Breast epithelium (tissue), 4 donors: Measurements from ENCODE around the gene CNTNAP2. TPM values are rescaled to one million over a fixed set of nuclear protein-coding genes. Genes with fewer than 3 reads are reported as not detected.

Experiments
- DNase-seq, 2 donors: peaks; one replicate each; pipeline ENCODE4 v3.0.0-alpha.2; 2019; ENCODE audit warnings: low spot score in 2 of 2
- H3K27ac ChIP-seq, 2 donors: fragments of 200-600 bp; sonication (generic) in 1 of 2; one replicate each; pipeline ENCODE4 v1.5.1; 2016 to 2019; ENCODE audit warnings: mild to moderate bottlenecking in 1 of 2
- H3K27me3 ChIP-seq, 2 donors: fragments of 200-600 bp; sonication (generic) in 1 of 2; one replicate each; pipeline versions ENCODE4 v1.5.1 to v1.6.0; 2017 to 2019; ENCODE audit warnings: control low read depth in 1 of 2, mild to moderate bottlenecking in 1 of 2
- H3K36me3 ChIP-seq: fragments of 200-600 bp; one replicate; pipeline ENCODE4 v1.5.1; 2019
- H3K4me1 ChIP-seq, 2 donors: fragments of 200-600 bp; sonication (generic); one replicate each; pipeline ENCODE4 v1.5.1; 2016 to 2019; ENCODE audit warnings: control low read depth in 1 of 2
- H3K4me3 ChIP-seq, 3 donors: fragments of 200-600 bp; sonication (generic); 1 replicate in 2 of 3; 2 replicates in 1 of 3; pipeline ENCODE4 v1.5.1; 2016 to 2019; ENCODE audit warnings: mild to moderate bottlenecking in 3 of 3, moderate library complexity in 2 of 3
- H3K9me3 ChIP-seq, 2 donors: fragments of 200-600 bp; sonication (generic) in 1 of 2; one replicate each; pipeline ENCODE4 v1.5.1; 2016 to 2019; ENCODE audit warnings: control low read depth in 1 of 2
- POLR2A ChIP-seq: fragments of 450-650 bp; IDR thresholded peaks from one replicate; pipeline ENCODE4 v1.6.1; 2016; ENCODE audit warnings: antibody characterized with exemption, mild to moderate bottlenecking, moderate library complexity
- POLR2AphosphoS5 ChIP-seq, 3 donors: sonication (generic); formaldehyde crosslinking; IDR thresholded peaks; one replicate each; pipeline ENCODE4 v1.6.1; 2017; ENCODE audit warnings: antibody characterized with exemption in 3 of 3
- intact Hi-C: fragments of 100-400 bp; cut with DNase I; formaldehyde crosslinking; loops from one replicate; pipeline ENCODE4 v1.15.1; 2023; ENCODE audit warnings: low total_unique reads
- total RNA-seq, 3 donors: library from RNA; depleted of rRNA; stranded (reverse); fragments of >200 nt; gene quantifications; one replicate each; pipeline ENCODE4 v1.1.0, GENCODE V29; 2016
- TF ChIP-seq, protein P1 (sequence below), 3 donors: fragments of 450-650 bp; IDR thresholded peaks; one replicate each; pipeline ENCODE4 v1.5.1; 2016 to 2017; ENCODE audit warnings: antibody characterized with exemption in 3 of 3, mild to moderate bottlenecking in 3 of 3, moderate library complexity in 3 of 3

CNTNAP2 gene
- total RNA-seq, 3 donors from 2014 or later = 0.29 to 0.66 TPM; not detected in 1

GRCh38 chr7:146876411-146876810 lies 759.8 kb downstream of the CNTNAP2 start:
- no peaks in the 10 kb centered on the region for H3K4me1 ChIP-seq
- no peak for TF ChIP-seq POLR2AphosphoS5 (IDR thresholded peaks at IDR 0.05)
- no peak for TF ChIP-seq POLR2A
- TF ChIP-seq, protein P1, sequence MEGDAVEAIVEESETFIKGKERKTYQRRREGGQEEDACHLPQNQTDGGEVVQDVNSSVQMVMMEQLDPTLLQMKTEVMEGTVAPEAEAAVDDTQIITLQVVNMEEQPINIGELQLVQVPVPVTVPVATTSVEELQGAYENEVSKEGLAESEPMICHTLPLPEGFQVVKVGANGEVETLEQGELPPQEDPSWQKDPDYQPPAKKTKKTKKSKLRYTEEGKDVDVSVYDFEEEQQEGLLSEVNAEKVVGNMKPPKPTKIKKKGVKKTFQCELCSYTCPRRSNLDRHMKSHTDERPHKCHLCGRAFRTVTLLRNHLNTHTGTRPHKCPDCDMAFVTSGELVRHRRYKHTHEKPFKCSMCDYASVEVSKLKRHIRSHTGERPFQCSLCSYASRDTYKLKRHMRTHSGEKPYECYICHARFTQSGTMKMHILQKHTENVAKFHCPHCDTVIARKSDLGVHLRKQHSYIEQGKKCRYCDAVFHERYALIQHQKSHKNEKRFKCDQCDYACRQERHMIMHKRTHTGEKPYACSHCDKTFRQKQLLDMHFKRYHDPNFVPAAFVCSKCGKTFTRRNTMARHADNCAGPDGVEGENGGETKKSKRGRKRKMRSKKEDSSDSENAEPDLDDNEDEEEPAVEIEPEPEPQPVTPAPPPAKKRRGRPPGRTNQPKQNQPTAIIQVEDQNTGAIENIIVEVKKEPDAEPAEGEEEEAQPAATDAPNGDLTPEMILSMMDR (IDR thresholded peaks at IDR 0.05) = no peak
- no peaks in the 10 kb centered on the region for H3K36me3 ChIP-seq
- H3K27ac ChIP-seq = no peak overlapping the region
- no peak for DNase-seq
- H3K27me3 ChIP-seq = no peaks in the 10 kb centered on the region
- intact Hi-C loops = no loop called here
- no peaks in the 10 kb centered on the region for H3K9me3 ChIP-seq
- no peak overlapping the region for H3K4me3 ChIP-seq

- TF ChIP-seq, protein P1 (IDR thresholded peaks at IDR 0.05) = no peak
- no peak for TF ChIP-seq POLR2AphosphoS5 (IDR thresholded peaks at IDR 0.05)
- no peak for TF ChIP-seq POLR2A
- H3K36me3 ChIP-seq = no peaks in the 10 kb centered on the region
- H3K27ac ChIP-seq = no peak overlapping the region
- no peaks in the 10 kb centered on the region for H3K9me3 ChIP-seq
- DNase-seq = no peak
- no peaks in the 10 kb centered on the region for H3K4me1 ChIP-seq
- intact Hi-C loops = no loop called here
- no peaks in the 10 kb centered on the region for H3K27me3 ChIP-seq
- H3K4me3 ChIP-seq = no peak overlapping the region
Measured at GRCh38 chr7:146878901-146879300, 762.3 kb downstream of the CNTNAP2 start.

DNA sequence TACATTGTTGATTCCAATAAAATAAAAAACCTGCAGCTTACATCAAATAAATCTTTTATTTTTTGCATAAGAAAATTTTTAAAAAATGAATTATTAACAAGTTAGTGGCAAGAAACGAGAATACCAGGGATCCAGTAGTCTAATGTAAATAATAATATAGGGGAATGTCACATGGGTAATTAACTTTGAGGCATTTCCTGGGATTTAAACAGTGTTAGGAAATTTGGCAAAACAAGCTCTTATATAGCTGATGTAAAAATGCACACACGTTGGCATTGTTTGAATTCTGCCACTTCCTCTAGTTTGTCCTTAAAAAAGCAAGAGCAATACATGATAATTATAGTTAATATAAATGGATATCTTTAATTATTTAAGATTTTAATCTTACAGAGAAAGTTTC lies 768.6 kb downstream of the CNTNAP2 start:
- no peaks in the 10 kb centered on the region for H3K9me3 ChIP-seq
- TF ChIP-seq POLR2AphosphoS5 (IDR thresholded peaks at IDR 0.05) = no peak
- no peak for TF ChIP-seq POLR2A
- TF ChIP-seq, protein P1 (IDR thresholded peaks at IDR 0.05) = no peak
- intact Hi-C loops = no loop called here

GRCh38 chr7:146889806-146890555 lies 773.4 kb downstream of the CNTNAP2 start:
- H3K27ac ChIP-seq = no peak overlapping the region
- intact Hi-C loops = no loop called here
- TF ChIP-seq POLR2AphosphoS5 (IDR thresholded peaks at IDR 0.05) = no peak
- TF ChIP-seq, protein P1 (IDR thresholded peaks at IDR 0.05) = no peak
- TF ChIP-seq POLR2A = no peak
- no peaks in the 10 kb centered on the region for H3K4me1 ChIP-seq
- no peaks in the 10 kb centered on the region for H3K36me3 ChIP-seq
- H3K27me3 ChIP-seq = no peaks in the 10 kb centered on the region
- no peaks in the 10 kb centered on the region for H3K9me3 ChIP-seq
- no peak overlapping the region for H3K4me3 ChIP-seq
- DNase-seq = no peak

More for the DNA sequence above, 768.6 kb downstream of the CNTNAP2 start:
- Histone ChIP-seq H3K27me3 (no peaks in the 10 kb centered on the region), H3K4me1 (no peaks in the 10 kb centered on the region), H3K36me3 (no peaks in the 10 kb centered on the region), H3K27ac (no peak overlapping the region), H3K4me3 (no peak overlapping the region)
- no peak for DNase-seq

DNA sequence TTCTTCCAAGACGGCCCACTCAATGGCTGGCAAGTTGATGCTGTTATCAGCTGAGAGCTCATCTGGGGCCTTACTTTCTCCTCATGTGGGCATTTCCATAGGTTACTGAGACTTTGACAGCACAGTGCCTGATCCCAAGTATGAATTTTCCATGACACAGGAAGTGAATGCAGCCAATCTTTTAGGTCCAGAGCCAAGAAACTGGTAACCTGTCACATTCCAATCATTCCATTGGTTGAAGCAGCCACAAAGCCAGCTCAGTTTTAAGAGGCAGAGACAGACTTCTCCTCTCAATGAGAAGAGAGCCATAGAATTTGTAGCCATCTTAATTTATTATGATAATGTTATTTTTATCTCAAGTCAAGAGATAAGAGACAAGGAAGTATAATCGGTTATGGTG lies 775.5 kb downstream of the CNTNAP2 start:
- no peak for DNase-seq
- Histone ChIP-seq H3K27ac (no peak overlapping the region), H3K36me3 (no peaks in the 10 kb centered on the region), H3K4me1 (no peaks in the 10 kb centered on the region), H3K4me3 (no peak overlapping the region), H3K9me3 (no peaks in the 10 kb centered on the region), H3K27me3 (no peaks in the 10 kb centered on the region)
- intact Hi-C loops = no loop called here
- no peak for TF ChIP-seq POLR2AphosphoS5 (IDR thresholded peaks at IDR 0.05)
- TF ChIP-seq, protein P1 (IDR thresholded peaks at IDR 0.05) = no peak
